Pons (tissue), 1 donor: ENCODE measurements around the gene P4HTM.
"Not testable (repeated sequence)": the region's sequence is repeated elsewhere in the genome, so short reads cannot be mapped to it uniquely, and the experiment has no call there.

ENCODE experiments used
- DNase-seq: peaks from one replicate; pipeline ENCODE4 v3.0.0-alpha.2; 2016; ENCODE audit warnings: low spot score

Gene P4HTM

DNA sequence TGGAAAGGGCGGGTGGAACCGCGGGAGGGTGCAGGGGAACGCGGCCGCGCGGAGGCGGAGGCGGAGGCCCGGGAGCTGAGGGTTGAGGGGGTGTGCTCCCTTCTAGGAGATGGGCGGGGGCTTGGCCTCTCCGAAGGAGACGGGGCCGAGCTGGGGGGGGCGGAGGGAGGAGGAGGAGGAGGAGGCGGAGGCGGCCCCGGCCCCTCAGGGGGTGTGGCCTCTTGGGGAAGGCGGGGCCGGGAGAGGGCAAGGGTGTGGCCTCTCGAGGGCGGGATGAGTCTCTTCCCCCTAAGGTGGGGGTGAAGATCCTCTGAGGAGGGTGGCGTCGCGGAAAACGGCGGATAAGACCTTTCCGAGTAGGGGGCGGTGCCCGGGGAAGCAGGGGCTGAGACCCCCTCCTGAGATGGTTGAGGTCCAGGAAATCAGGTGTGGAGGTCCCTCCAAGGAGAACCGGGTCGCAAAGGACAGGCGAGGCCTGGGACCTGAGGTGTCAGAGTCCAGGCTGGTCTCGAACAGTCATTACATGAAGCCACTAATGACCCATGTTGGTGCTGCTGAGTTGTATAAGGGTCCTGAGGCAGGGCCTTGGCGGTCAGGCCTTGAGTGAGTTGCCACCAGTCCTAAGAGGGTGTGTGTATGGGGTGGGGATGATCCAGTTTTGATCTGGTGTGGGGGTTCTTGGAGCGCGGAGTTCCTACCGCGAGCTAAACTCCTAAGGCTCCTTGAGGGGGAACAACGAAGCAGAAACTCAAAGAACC, 17.9 kb downstream of the P4HTM start:
- DNase-seq, result peak; percentile 77

- DNase-seq, result not testable (repeated sequence)
Measured at GRCh38 chr3:49008627-49009026, 18.6 kb downstream of the P4HTM start.

GRCh38 chr3:49009396-49009795, 19.4 kb downstream of the P4HTM start:
- no peak for DNase-seq

DNA sequence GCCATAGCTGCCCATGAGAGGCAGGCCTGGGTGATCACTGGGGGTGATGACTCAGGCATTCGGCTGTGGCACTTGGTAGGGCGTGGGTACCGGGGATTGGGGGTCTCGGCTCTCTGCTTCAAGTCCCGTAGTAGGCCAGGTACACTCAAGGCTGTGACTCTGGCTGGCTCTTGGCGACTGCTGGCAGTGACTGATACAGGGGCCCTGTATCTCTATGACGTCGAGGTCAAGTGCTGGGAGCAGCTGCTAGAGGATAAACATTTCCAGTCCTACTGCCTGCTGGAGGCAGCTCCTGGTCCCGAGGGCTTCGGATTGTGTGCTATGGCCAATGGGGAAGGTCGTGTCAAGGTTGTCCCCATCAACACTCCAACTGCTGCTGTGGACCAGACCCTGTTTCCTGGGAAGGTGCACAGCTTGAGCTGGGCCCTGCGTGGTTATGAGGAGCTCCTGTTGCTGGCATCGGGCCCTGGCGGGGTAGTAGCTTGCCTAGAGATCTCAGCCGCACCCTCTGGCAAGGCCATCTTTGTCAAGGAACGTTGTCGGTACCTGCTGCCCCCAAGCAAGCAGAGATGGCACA, 22.5 kb downstream of the P4HTM start:
- no peak for DNase-seq

DNA sequence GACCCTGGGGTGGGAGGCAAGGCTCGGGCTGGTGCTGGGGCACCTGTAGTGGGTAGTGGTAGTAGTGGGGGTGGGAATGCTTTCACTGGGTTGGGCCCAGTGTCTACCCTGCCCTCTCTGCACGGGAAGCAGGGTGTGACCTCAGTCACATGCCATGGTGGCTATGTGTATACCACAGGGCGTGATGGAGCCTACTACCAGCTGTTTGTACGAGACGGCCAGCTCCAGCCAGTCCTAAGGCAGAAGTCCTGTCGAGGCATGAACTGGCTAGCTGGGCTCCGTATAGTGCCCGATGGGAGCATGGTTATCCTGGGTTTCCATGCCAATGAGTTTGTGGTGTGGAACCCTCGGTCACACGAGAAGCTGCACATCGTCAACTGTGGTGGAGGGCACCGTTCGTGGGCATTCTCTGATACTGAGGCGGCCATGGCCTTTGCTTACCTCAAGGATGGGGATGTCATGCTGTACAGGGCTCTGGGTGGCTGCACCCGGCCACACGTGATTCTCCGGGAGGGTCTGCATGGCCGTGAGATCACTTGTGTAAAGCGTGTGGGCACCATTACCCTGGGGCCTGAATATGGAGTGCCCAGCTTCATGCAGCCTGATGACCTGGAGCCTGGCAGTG, 23.2 kb downstream of the P4HTM start:
- no peak for DNase-seq

DNA sequence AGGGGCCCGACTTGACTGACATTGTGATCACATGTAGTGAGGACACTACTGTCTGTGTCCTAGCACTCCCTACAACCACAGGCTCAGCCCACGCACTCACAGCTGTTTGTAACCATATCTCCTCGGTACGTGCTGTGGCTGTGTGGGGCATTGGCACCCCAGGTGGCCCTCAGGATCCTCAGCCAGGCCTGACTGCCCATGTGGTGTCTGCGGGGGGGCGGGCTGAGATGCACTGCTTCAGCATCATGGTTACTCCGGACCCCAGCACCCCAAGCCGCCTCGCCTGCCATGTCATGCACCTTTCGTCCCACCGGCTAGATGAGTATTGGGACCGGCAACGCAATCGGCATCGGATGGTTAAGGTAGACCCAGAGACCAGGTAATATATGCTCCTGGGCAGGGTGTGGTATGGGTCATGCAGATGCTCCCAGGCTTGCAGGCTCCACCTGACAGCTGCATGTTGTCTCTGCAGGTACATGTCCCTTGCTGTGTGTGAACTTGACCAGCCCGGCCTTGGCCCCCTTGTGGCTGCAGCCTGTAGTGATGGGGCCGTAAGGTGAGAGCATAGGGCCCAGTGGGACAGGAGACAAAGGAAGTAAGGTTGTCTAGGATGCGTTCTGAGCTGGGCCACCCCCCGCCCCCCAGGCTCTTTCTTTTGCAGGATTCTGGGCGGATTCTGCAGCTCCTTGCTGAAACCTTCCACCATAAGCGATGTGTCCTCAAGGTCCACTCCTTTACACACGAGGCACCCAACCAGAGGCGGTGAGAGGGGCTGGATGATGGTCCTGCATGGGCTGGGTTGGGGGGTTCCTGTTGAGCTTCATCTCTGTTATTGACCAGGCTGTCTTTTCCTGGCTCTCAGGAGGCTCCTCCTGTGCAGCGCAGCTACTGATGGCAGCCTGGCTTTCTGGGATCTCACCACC, 24.0 kb downstream of the P4HTM start:
- DNase-seq, result no peak

- no peak for DNase-seq
Measured at GRCh38 chr3:49015072-49015471, 25.0 kb downstream of the P4HTM start.

DNA sequence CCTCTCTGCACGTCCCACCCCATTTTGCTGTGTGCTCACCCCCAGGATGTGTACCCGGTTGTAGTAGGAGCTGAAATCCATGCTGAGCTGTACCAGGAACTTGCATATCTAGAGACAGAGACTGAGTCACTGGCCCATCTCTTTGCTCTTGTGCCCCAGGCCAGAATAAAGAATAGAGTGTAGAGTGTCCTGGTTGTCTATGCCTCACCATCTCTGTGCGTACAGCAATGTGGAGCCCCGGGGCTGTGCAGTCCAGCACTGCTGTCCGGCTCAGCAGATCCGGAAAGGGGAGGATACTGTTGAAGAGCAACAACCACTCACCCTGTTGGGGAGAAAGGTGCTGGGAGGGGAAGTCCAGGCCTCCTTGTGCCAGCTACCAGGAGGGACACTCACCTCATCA, 25.7 kb downstream of the P4HTM start:
- DNase-seq, result no peak

- DNase-seq, result no peak
Measured at GRCh38 chr3:49016414-49017228, 26.6 kb downstream of the P4HTM start.

DNA sequence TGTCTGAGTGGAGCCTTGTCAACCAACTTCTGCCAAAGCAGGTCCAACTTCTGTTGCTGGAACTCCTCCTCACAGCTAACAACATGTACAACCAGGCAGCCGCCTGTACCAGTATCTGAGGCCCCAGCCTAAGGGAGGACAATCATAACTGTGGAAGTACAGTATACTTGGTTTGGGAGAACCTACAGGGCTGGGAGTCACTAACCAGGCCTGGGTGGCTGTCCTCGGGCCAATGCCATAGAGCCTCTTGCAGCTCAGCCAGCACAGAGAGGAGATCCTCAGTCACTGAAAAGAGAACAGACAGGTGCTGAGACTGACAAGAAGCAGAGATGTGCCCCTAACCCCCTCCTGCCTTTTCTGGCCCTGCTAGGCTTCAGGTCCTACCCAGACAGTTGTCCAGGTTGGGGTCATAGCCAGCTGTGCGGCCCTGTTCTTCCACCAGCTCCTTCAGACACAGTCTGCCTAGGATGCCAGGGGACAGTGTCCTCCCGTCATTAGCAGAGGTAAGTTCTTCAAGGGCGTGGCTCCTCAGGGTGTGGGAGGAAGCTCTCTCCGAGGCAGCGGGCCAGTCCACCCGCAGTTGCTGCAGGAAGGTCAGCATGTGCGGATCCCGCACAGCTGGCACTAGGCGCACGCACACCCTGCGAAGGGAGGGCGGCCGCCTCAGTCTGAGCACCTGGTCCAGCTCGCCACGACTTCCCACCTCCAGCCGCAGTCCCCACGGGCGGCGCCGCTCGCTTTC, 27.4 kb downstream of the P4HTM start:
- no peak for DNase-seq

GRCh38 chr3:49017971-49018706, 28.1 kb downstream of the P4HTM start, which contains the start of gene DALRD3:
Gene DALRD3, minus strand, starts transcription at chr3:49018580. Its CDS starts 16 bp downstream, at chr3:49018564.
- peak; percentile 63 for DNase-seq

- no peak for DNase-seq
Measured at GRCh38 chr3:49018707-49019006, 28.6 kb downstream of the P4HTM start.

DNA sequence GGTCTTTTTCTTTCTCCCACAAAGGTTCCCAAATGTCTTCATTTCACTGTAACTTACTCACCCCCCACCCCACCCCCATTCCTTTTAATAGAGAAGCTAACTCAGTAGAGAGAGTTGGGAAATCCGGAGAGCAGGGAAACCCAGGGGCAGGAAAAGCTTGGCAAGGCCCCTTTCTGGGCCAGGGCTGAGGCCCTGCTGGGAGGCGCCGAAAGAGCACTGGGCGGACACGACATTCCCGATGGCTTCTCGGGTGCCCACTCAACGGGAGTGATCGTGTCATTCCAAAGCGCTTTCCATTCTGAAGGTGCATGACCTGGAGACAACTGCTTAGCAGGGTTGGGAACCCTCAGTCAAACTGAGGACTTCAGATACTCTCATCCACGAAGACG, 29.9 kb downstream of the P4HTM start:
- no peak for DNase-seq

DNA sequence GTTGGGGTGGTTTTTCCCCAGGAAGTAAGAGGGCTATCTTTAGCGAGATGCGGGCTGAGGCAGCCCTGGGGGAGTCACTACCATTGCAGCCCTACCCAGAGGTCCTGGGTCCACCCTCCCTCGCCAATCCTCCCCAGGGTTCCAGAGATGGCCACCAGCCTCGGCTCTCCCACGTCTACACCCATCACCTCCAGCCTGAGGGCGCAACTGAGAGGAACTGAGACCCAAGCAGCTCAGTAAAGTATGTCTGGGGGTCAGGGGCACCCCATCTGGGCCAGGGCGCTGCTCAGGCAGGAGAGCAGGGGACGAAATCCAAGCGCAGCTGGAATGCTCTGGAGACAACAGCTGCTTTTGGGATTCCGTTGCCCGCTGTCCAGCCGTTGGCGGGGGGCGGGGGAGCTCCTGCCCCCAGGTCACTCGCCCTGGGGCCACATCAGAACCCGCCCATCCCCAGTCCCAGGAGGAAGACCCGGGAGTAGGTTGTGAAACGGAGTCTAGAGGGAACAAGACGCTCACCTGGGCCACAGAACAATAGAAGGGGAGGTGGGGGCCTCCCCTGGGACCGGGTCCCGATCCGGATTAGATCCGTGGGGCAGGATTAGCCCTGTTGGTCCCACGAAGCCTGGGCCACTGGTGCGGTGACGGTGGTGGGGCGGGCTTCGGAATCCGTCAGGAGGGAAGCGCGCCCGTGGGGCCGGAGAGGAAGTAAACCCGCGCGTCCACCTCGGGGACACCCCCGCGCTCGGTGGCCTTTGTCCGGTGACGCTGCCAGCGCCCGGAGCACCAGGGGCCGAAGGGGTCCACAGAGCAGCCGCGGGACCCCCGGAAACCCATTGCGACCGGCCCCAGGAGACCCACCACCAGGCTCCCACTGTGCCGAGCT, 30.5 kb downstream of the P4HTM start:
- DNase-seq, result no peak

GRCh38 chr3:49021213-49021812, 31.3 kb downstream of the P4HTM start:
- peak; percentile 97 for DNase-seq

- peak; percentile 79 for DNase-seq
Measured at GRCh38 chr3:49021813-49022687, 32.0 kb downstream of the P4HTM start, which contains the start of gene NDUFAF3. Gene NDUFAF3, plus strand, starts transcription at chr3:49022121. Its CDS starts 24 bp downstream, at chr3:49022145.

DNA sequence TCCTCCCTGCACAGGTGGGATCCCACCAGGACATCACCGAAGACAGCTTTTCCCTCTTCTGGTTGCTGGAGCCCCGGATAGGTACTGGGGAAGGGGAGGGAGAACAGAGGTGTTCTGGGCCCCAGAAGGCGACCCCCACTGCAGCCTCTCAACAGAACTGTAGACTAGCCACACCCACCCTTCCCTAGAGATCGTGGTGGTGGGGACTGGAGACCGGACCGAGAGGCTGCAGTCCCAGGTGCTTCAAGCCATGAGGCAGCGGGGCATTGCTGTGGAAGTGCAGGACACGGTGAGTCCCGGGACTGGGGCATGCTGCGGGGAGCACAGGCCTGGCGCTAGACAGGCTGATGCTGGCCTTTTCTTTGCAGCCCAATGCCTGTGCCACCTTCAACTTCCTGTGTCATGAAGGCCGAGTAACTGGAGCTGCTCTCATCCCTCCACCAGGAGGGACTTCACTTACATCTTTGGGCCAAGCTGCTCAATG, 32.7 kb downstream of the P4HTM start:
- no peak for DNase-seq
